Endothelial cell (in vitro differentiated cells): Measurements from ENCODE around the gene SIN3A. TPM values are rescaled to one million over a fixed set of nuclear protein-coding genes. Genes with fewer than 3 reads are reported as not detected.
A peak's percentile ranks its signal among the peaks of the same experiment; 100 is the strongest.
"Not testable (repeated sequence)": the region's sequence is repeated elsewhere in the genome, so short reads cannot be mapped to it uniquely, and the experiment has no call there.

Source experiments
- DNase-seq: peaks from one replicate; pipeline ENCODE4 v3.0.0; 2021; ENCODE audit warnings: low spot score
- H3K27ac Mint-ChIP-seq: one replicate; pipeline ENCODE4 v1.8.0; 2021; ENCODE audit warnings: mixed read lengths, inconsistent platforms; ENCODE audit not compliant: unreplicated experiment
- H3K27me3 Mint-ChIP-seq: one replicate; pipeline ENCODE4 v1.8.0; 2021; ENCODE audit warnings: mild to moderate bottlenecking, moderate library complexity, mixed read lengths, inconsistent platforms; ENCODE audit not compliant: unreplicated experiment
- H3K36me3 Mint-ChIP-seq: one replicate; pipeline ENCODE4 v1.8.0; 2021; ENCODE audit warnings: mild to moderate bottlenecking, low read depth, mixed read lengths, inconsistent platforms; ENCODE audit not compliant: unreplicated experiment
- H3K4me1 Mint-ChIP-seq: one replicate; pipeline ENCODE4 v1.8.0; 2021; ENCODE audit warnings: mild to moderate bottlenecking, mixed read lengths, inconsistent platforms; ENCODE audit not compliant: unreplicated experiment
- H3K4me3 Mint-ChIP-seq: one replicate; pipeline ENCODE4 v1.8.0; 2021; ENCODE audit warnings: mild to moderate bottlenecking, mixed read lengths, inconsistent platforms; ENCODE audit not compliant: unreplicated experiment
- H3K9me3 Mint-ChIP-seq: one replicate; pipeline ENCODE4 v1.8.0; 2021; ENCODE audit warnings: mixed read lengths, inconsistent platforms; ENCODE audit not compliant: unreplicated experiment
- CTCF ChIP-seq: fragments of 200-600 bp; sonication (generic); IDR thresholded peaks from one replicate; pipeline ENCODE4 v1.5.0; 2021; ENCODE audit warnings: antibody characterized with exemption; ENCODE audit not compliant: unreplicated experiment
- total RNA-seq: library from RNA; stranded (reverse); fragmentation: NEBNext Ultra II Directional; extraction: Animal tissue kit (Norgen Biotek cat#: 25700); gene quantifications from one replicate; pipeline ENCODE4 v1.2.1, GENCODE V29; 2021; ENCODE audit not compliant: unreplicated experiment

The SIN3A gene
- total RNA-seq, 1 donor from 2014 or later, result 67.3 TPM

- Mint-ChIP-seq H3K36me3 (peaks cover 17% of the 10 kb centered on the region), H3K27me3 (peaks cover 11% of the 10 kb centered on the region), H3K27ac (peak overlapping the region; percentile 13), H3K4me3 (no peak overlapping the region), H3K4me1 (peaks cover 2% of the 10 kb centered on the region), H3K9me3 (no peaks in the 10 kb centered on the region)
- DNase-seq, result no peak
- TF ChIP-seq CTCF, result no peak
These were observed 97.9 kb downstream of the SIN3A start for GRCh38 chr15:75353604-75354003.

GRCh38 chr15:75352186-75353080, 99.1 kb downstream of the SIN3A start:
- Mint-ChIP-seq H3K9me3 (no peaks in the 10 kb centered on the region), H3K36me3 (peaks cover 16% of the 10 kb centered on the region), H3K27ac (no peak overlapping the region), H3K4me1 (peaks cover 2% of the 10 kb centered on the region), H3K27me3 (peaks cover 10% of the 10 kb centered on the region), H3K4me3 (no peak overlapping the region)
- DNase-seq, result no peak
- no peak for TF ChIP-seq CTCF

- Mint-ChIP-seq H3K27me3 (peaks cover 13% of the 10 kb centered on the region), H3K27ac (peak overlapping the region; percentile 36), H3K36me3 (peaks cover 16% of the 10 kb centered on the region), H3K4me1 (peaks cover 2% of the 10 kb centered on the region), H3K4me3 (peak overlapping the region; percentile 47), H3K9me3 (no peaks in the 10 kb centered on the region)
- no peak for DNase-seq
- no peak for TF ChIP-seq CTCF
These were observed 100.7 kb downstream of the SIN3A start for GRCh38 chr15:75350601-75351361.

GRCh38 chr15:75349851-75350588, 101.5 kb downstream of the SIN3A start:
- TF ChIP-seq CTCF, result no peak
- Mint-ChIP-seq H3K4me1 (peaks cover 2% of the 10 kb centered on the region), H3K4me3 (peak overlapping the region; percentile 73), H3K27ac (no peak overlapping the region), H3K9me3 (no peaks in the 10 kb centered on the region), H3K27me3 (peaks cover 13% of the 10 kb centered on the region), H3K36me3 (peaks cover 14% of the 10 kb centered on the region)
- no peak for DNase-seq

- H3K9me3 Mint-ChIP-seq, DNase-seq, H3K27ac Mint-ChIP-seq, H3K36me3 Mint-ChIP-seq, H3K4me1 Mint-ChIP-seq: not testable (repeated sequence)
- Mint-ChIP-seq H3K27me3 (peaks cover 13% of the 10 kb centered on the region), H3K4me3 (peak overlapping the region; percentile 42)
These were observed 102.2 kb downstream of the SIN3A start for GRCh38 chr15:75349351-75349669.
